ENCODE data around the gene SLC18B1. TPM values are rescaled to one million over a fixed set of nuclear protein-coding genes. Genes with fewer than 3 reads are reported as not detected.
A peak's percentile ranks its signal among the peaks of the same experiment; 100 is the strongest.
"Not testable (repeated sequence)": the region's sequence is repeated elsewhere in the genome, so short reads cannot be mapped to it uniquely, and the experiment has no call there.

SLC18B1 gene
- total RNA-seq, 2 experiments from 2014 or later = 8.5 to 9.0 TPM

DNA sequence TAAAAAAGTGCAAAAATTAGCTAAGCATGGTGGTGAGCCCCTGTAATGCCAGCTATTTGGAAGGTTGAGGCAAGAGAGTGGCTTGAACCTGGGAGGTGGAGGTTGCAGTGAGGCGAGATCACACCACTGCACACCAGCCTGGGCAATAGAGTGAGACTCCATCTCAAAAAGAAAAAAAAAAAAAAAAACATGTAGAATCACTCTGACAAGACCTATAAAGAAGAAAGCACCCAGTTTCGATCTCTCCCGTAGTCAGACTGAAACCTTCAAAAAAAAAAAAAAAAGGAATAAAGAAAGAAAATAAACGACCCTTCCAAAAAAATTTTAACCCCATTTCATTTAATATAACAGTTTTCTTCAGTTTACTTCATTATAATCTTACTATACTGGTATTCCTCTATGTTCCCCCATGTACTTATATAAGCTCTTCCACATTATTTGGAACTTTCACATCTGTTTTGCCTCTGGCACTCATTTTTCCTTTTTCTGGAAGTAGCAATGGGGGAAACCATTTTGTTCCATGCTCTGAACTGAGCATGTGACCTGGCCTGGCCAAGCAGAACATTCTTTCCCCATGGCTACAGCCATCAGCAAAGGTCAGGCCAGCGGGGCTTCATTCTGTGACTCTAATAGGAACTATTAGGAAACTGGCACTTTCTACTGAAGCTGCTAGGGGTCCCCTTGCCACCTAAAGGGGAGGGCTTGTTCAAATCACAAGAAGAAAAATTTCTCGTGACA lies 9.6 kb downstream of the SLC18B1 start:
- ATAC-seq (ENCODE audit: poor library complexity) = no peak

DNA sequence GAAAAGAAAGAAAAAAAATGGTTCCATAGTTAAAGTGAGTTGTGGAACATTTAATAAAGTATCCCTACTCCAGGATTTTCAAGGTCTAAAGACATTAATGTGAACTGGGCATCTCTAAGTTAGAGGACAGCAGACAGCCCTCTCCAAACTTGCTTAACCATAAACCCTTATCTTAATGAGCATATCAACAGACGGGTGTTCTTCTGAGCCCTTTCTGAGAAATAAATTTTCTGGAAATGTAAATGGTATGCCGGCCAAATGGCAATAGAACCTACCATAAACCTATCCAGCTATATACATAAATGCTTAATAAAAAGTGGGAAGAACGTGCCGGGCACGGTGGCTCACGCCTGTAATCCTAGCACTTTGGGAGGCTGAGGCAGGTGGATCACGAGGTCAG lies 12.5 kb downstream of the SLC18B1 start:
- Mint-ChIP-seq H3K27ac (no peak overlapping the region), H3K4me1 (ENCODE audit: low read depth) (peaks cover 5% of the 10 kb centered on the region)

More for the DNA sequence above, 9.6 kb downstream of the SLC18B1 start:
- DNase-seq = no peak
- Histone ChIP-seq H3K27me3 (ENCODE audit: control insufficient read depth in 1 of 2, insufficient read depth in 2 of 2, low read length in 2 of 2) (no peaks in the 10 kb centered on the region), H3K9me3 (ENCODE audit: control insufficient read depth in 1 of 2, insufficient read depth in 1 of 2, low read length in 2 of 2) (no peaks in the 10 kb centered on the region), H3K36me3 (ENCODE audit: insufficient read depth, low read length) (peaks cover 25% of the 10 kb centered on the region), H3K4me3 (ENCODE audit: low read length) (no peak overlapping the region), H3K4me1 (ENCODE audit: insufficient read depth, low read length) (no peaks in the 10 kb centered on the region), H3K27ac (ENCODE audit: low read depth in 1 of 2, low read length in 2 of 2) (no peak overlapping the region)
- H3K36me3 Mint-ChIP-seq (ENCODE audit: low read depth) = peaks cover 84% of the 10 kb centered on the region
- CTCF ChIA-PET = interaction anchor here (0.7 to 2.5 kb wide), 3 partner anchors 9 to 41 kb away, joined by 3 to 6 read pairs (median 5); partner anchors contain the start of gene SLC18B1
- H3K4me1 Mint-ChIP-seq (ENCODE audit: low read depth) = peaks cover 23% of the 10 kb centered on the region
- no peaks in the 10 kb centered on the region for H3K9me3 Mint-ChIP-seq
- H3K27me3 Mint-ChIP-seq = no peaks in the 10 kb centered on the region
- intact Hi-C loops (cut with DNase I, micrococcal nuclease) = no loop called here
- no peak overlapping the region for H3K4me3 Mint-ChIP-seq
- no peak overlapping the region for H3K27ac Mint-ChIP-seq
- POLR2A ChIA-PET = interaction anchor here (1.7 kb wide), 1 partner anchor 26 kb away, joined by 8 read pairs; the partner anchor contains the start of gene RPS12
- TF ChIP-seq, protein P1, sequence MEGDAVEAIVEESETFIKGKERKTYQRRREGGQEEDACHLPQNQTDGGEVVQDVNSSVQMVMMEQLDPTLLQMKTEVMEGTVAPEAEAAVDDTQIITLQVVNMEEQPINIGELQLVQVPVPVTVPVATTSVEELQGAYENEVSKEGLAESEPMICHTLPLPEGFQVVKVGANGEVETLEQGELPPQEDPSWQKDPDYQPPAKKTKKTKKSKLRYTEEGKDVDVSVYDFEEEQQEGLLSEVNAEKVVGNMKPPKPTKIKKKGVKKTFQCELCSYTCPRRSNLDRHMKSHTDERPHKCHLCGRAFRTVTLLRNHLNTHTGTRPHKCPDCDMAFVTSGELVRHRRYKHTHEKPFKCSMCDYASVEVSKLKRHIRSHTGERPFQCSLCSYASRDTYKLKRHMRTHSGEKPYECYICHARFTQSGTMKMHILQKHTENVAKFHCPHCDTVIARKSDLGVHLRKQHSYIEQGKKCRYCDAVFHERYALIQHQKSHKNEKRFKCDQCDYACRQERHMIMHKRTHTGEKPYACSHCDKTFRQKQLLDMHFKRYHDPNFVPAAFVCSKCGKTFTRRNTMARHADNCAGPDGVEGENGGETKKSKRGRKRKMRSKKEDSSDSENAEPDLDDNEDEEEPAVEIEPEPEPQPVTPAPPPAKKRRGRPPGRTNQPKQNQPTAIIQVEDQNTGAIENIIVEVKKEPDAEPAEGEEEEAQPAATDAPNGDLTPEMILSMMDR (IDR thresholded peaks at IDR 0.05) = no peak

DNA sequence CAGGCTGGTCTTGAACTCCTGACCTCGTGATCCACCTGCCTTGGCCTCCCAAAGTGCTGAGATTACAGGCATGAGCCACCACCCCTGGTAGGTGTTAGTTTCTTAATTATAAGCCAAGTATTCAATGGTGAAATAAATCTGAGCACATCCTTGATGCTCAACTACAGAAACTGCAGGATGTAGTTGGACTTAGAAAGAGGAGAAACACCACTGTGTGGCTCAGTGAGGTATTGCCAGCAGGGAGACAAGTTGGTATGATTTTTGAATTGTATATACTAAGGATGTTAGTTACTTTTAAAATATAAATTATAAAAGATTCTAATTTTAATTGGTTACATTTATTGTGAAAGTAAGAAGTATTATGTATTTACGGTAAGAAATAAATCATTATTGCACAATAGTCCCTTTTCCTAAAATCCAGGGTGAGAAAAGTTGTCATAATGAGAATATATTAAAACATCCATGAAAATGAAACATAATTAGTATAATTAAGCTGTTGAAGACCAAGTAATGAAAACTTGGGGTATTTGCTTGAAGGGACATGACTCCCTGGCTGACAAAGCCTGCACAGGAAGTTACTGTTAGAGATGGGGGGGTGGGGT lies 17.6 kb downstream of the SLC18B1 start:
- H3K4me1 Mint-ChIP-seq (ENCODE audit: low read depth) = no peaks in the 10 kb centered on the region
- intact Hi-C loops (cut with DNase I, micrococcal nuclease) = no loop called here
- ATAC-seq (ENCODE audit: poor library complexity) (peak; percentile 37), DNase-seq (no peak)
- no peaks in the 10 kb centered on the region for H3K9me3 Mint-ChIP-seq
- peaks cover 74% of the 10 kb centered on the region for H3K36me3 Mint-ChIP-seq (ENCODE audit: low read depth)
- TF ChIP-seq, protein P1 (IDR thresholded peaks at IDR 0.05) = peak; percentile 5
- no peak overlapping the region for H3K27ac Mint-ChIP-seq
- Histone ChIP-seq H3K4me1 (ENCODE audit: insufficient read depth, low read length) (no peaks in the 10 kb centered on the region), H3K27ac (ENCODE audit: low read depth in 1 of 2, low read length in 2 of 2) (no peak overlapping the region), H3K36me3 (ENCODE audit: insufficient read depth, low read length) (peaks cover 51% of the 10 kb centered on the region), H3K27me3 (ENCODE audit: control insufficient read depth in 1 of 2, insufficient read depth in 2 of 2, low read length in 2 of 2) (no peaks in the 10 kb centered on the region), H3K4me3 (ENCODE audit: low read length) (no peak overlapping the region), H3K9me3 (ENCODE audit: control insufficient read depth in 1 of 2, insufficient read depth in 1 of 2, low read length in 2 of 2) (no peaks in the 10 kb centered on the region)
- POLR2A ChIA-PET = no interaction called here
- CTCF ChIA-PET = interaction anchor here (2.2 kb wide), 1 partner anchor 9 kb away, joined by 6 read pairs; no protein-coding TSS in a partner anchor
- H3K4me3 Mint-ChIP-seq = no peak overlapping the region
- H3K27me3 Mint-ChIP-seq = no peaks in the 10 kb centered on the region

More for the DNA sequence above, 12.5 kb downstream of the SLC18B1 start:
- H3K36me3 Mint-ChIP-seq (ENCODE audit: low read depth) = peaks cover 78% of the 10 kb centered on the region
- H3K4me3 Mint-ChIP-seq = no peak overlapping the region
- H3K9me3 Mint-ChIP-seq = no peaks in the 10 kb centered on the region
- DNase-seq (no peak), ATAC-seq (ENCODE audit: poor library complexity) (no peak)
- no peaks in the 10 kb centered on the region for H3K4me1 ChIP-seq (ENCODE audit: insufficient read depth, low read length)
- no peaks in the 10 kb centered on the region for H3K27me3 ChIP-seq (ENCODE audit: control insufficient read depth in 1 of 2, insufficient read depth in 2 of 2, low read length in 2 of 2)
- H3K36me3 ChIP-seq (ENCODE audit: insufficient read depth, low read length) = peaks cover 32% of the 10 kb centered on the region
- ChIA-PET POLR2A (interaction anchor here (1.5 kb wide), 1 partner anchor 28 kb away, joined by 3 read pairs; the partner anchor contains the start of gene RPS12), CTCF (no interaction called here)
- H3K4me3 ChIP-seq (ENCODE audit: low read length) = no peak overlapping the region
- TF ChIP-seq, protein P1 (IDR thresholded peaks at IDR 0.05) = no peak
- no peaks in the 10 kb centered on the region for H3K27me3 Mint-ChIP-seq
- H3K9me3 ChIP-seq (ENCODE audit: control insufficient read depth in 1 of 2, insufficient read depth in 1 of 2, low read length in 2 of 2) = no peaks in the 10 kb centered on the region
- intact Hi-C loops (cut with DNase I, micrococcal nuclease) = no loop called here
- H3K27ac ChIP-seq (ENCODE audit: low read depth in 1 of 2, low read length in 2 of 2) = no peak overlapping the region

DNA sequence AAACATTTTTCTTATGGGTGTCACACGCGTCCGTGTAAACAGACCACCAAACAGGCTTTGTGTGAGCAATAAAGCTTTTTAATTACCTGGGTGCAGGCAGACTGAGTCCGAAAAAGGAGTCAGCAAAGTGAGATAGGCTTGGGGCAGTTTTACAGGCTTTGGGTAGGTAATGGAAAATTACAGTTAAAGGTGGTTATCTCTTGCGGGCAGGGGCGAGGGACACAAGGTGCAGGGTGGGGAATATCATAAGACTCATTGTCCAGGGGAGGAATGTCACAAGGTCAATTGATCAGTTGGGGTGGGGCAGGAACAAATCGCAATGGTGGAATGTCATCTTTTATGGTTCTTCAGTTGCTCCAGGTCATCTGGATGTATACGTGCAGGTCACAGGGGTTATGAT lies 20.6 kb downstream of the SLC18B1 start:
- H3K27me3 Mint-ChIP-seq; H3K9me3 ChIP-seq (ENCODE audit: control insufficient read depth in 1 of 2, insufficient read depth in 1 of 2, low read length in 2 of 2); intact Hi-C loops (cut with DNase I, micrococcal nuclease); CTCF ChIA-PET; H3K27ac Mint-ChIP-seq; DNase-seq; ATAC-seq (ENCODE audit: poor library complexity); H3K27ac ChIP-seq (ENCODE audit: low read depth in 1 of 2, low read length in 2 of 2); H3K27me3 ChIP-seq (ENCODE audit: control insufficient read depth in 1 of 2, insufficient read depth in 2 of 2, low read length in 2 of 2); H3K9me3 Mint-ChIP-seq; H3K4me3 Mint-ChIP-seq; H3K4me1 Mint-ChIP-seq (ENCODE audit: low read depth); H3K4me1 ChIP-seq (ENCODE audit: insufficient read depth, low read length); H3K4me3 ChIP-seq (ENCODE audit: low read length): not testable (repeated sequence)
- POLR2A ChIA-PET = interaction anchor here (1.1 kb wide), 1 partner anchor 14 kb away, joined by 3 read pairs; no protein-coding TSS in a partner anchor
- H3K36me3 Mint-ChIP-seq (ENCODE audit: low read depth) = peaks cover 78% of the 10 kb centered on the region
- peaks cover 55% of the 10 kb centered on the region for H3K36me3 ChIP-seq (ENCODE audit: insufficient read depth, low read length)
